ENCODE measurements around the gene NOP53.

GRCh38 chr19:47758443-47758804, 13.1 kb downstream of the NOP53 start:
- TF ChIP-seq, protein P1, sequence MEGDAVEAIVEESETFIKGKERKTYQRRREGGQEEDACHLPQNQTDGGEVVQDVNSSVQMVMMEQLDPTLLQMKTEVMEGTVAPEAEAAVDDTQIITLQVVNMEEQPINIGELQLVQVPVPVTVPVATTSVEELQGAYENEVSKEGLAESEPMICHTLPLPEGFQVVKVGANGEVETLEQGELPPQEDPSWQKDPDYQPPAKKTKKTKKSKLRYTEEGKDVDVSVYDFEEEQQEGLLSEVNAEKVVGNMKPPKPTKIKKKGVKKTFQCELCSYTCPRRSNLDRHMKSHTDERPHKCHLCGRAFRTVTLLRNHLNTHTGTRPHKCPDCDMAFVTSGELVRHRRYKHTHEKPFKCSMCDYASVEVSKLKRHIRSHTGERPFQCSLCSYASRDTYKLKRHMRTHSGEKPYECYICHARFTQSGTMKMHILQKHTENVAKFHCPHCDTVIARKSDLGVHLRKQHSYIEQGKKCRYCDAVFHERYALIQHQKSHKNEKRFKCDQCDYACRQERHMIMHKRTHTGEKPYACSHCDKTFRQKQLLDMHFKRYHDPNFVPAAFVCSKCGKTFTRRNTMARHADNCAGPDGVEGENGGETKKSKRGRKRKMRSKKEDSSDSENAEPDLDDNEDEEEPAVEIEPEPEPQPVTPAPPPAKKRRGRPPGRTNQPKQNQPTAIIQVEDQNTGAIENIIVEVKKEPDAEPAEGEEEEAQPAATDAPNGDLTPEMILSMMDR (IDR thresholded peaks at IDR 0.05 in 4 of 5, conservative IDR thresholded peaks at IDR 0.05 in 1 of 5) = no peak
- TF ChIP-seq POLR2A (IDR thresholded peaks at IDR 0.05) = no peak
